Nucleus accumbens (tissue), 56 donors: ENCODE data around the gene AMHR2.

ENCODE experiments used
- DNase-seq, 56 donors: peaks; one replicate each; lab custom pipeline; 2025; lab: John Stamatoyannopoulos, UW

AMHR2 gene

DNA sequence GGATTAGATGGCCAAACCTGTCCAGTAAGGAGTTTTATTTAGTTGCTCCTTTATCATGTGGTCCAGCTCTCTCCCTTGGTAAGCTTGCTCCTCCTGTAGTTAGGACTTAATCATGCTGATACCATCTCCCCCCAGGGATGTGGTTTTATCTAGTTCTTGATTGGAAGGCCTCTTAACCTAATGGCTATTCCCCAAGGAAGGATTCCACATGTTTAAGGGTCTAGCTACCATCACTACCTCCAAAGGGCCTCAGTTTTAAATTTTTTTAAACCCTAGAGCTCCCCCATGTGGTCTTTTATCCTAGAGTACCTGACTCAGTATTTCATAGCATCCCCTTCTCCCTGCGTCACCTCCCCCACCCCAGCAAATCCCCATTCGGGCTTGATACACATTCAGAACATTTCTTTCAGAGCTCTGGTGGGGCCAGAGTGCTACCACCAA is 53.1 kb downstream of the AMHR2 start:
- DNase-seq: no peak

DNA sequence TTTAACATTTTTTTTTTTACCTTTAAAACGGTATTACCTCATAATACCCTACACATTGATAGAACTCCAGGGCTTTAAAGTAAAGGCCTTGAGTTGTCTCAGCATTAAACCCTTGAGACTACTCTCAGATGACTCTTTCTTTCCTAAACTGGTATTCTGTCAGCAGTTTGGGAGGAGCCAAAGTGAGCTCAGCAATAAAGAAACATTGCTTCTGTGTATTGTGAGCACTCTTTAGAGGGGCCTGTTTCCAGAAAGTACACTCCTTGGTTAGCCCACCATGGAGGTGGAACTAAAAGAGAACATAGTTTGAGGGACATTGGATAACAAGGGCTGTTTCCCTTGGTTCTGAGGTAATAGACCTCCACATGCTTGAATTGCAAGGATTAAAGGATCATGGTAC is 55.2 kb downstream of the AMHR2 start:
- DNase-seq: no peak

DNA sequence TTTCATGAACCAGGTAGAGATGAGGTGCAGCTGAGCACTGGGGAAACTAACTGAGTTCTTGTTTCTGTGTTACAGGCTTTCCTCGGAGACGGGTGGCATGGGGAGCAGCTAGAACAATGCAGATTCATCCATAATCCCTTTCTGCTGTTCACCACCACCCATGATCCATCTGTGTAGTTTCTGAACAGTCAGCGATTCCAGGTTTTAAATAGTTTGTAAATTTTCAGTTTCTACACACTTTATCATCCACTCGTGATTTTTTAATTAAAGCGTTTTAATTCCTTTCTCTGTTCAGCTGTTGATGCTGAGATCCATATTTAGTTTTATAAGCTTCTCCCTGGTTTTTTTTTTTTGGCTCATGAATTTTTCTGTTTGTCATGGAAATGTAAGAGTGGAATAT is 55.7 kb downstream of the AMHR2 start:
- no peak for DNase-seq

DNA sequence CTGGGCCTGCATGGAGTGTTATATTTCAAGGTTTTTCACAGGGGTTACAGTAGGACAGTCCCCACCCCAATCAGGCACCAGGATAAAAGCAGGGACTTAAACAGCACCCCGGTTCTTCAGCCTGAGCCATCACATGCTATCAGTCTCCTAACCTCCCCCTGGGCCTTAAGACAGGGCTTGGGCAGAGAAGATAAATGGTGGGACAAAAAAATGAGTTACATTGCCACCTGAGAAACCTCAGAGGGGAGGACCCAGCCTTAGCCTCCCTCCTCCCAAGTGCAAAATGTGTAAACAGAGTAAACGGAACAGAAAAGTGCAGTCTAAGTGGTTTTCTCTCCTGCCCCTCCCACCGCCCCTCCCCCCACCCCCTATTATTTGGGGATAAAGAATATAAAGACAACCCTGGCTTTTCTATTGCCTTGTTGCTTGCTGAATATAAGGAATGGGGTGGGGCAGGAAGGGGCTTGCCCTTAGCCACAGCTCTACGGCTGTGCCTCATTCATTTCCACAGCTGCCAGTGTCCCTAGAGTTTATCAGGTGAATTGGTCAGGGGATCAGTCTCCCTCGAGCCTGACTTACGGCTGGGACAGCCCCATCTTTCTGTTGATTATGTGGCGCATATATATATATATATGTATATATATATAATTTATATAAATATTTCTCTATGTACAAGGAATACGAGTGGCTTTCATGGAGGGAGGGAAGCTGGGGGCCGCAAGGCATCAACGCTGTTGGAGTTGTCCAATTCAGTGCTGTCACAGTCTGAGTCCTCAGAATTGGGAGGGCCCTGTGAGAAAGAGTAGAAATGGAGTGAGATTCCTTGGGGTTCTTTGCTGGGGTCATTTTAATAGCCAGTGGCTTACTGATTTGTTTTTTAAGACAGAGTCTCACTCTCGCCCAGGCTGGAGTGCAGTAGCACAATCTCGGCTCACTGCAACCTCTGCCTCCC is 57.1 kb downstream of the AMHR2 start:
- DNase-seq: no peak
